Testis (tissue), 5 donors: ENCODE measurements around the gene ANAPC13. TPM values are rescaled to one million over a fixed set of nuclear protein-coding genes. Genes with fewer than 3 reads are reported as not detected.

Experiments used
- DNase-seq: peaks from one replicate; pipeline ENCODE4 v3.0.0-alpha.2; 2019
- H3K27ac ChIP-seq, 2 donors: fragments of 200-600 bp; sonication (generic); one replicate each; pipeline ENCODE4 v1.5.1; 2019
- H3K27me3 ChIP-seq: fragments of 200-600 bp; sonication (generic); one replicate; pipeline ENCODE4 v1.5.1; 2019
- H3K36me3 ChIP-seq: fragments of 200-600 bp; sonication (generic); one replicate; pipeline ENCODE4 v1.5.1; 2017; ENCODE audit warnings: low read depth; ENCODE audit errors: missing control alignments
- H3K4me1 ChIP-seq: fragments of 200-600 bp; sonication (generic); one replicate; pipeline ENCODE4 v1.5.1; 2019
- H3K4me3 ChIP-seq, 2 donors: fragments of 200-600 bp; sonication (generic); one replicate each; pipeline ENCODE4 v1.5.1; 2017 to 2019
- H3K9me3 ChIP-seq: fragments of 200-600 bp; sonication (generic); one replicate; pipeline ENCODE4 v1.5.1; 2017
- CTCF ChIP-seq, 3 experiments: fragments of 450-650 bp in 2 of 3; fragments of 200-600 bp in 1 of 3; sonication (generic) in 1 of 3; IDR thresholded peaks; one replicate each; pipeline ENCODE4 v1.5.1; 2016 to 2019; ENCODE audit warnings: antibody characterized with exemption in 3 of 3, mild to moderate bottlenecking in 2 of 3, moderate library complexity in 1 of 3
- POLR2A ChIP-seq: fragments of 450-650 bp; IDR thresholded peaks from one replicate; pipeline ENCODE4 v1.6.1; 2017; ENCODE audit warnings: antibody characterized with exemption, mild to moderate bottlenecking, moderate library complexity
- WGBS, 2 donors: methylation state at CpG; one replicate each; pipeline ENCODE4 v1.1.5; 2018; 5-methylcytosine and 5-hydroxymethylcytosine counted together
- intact Hi-C: fragments of 100-400 bp; cut with DNase I; formaldehyde crosslinking; loops from one replicate; pipeline ENCODE4 v1.15.1; 2023; ENCODE audit warnings: low total_unique reads
- long read RNA-seq, 2 donors: transcript quantifications; one replicate each; lab custom pipeline, GENCODE V29; 2026
- polyA plus RNA-seq: library from polyadenylated mRNA; stranded (reverse); fragments of 350-450 nt; fragmentation: Illumina TruSeq; extraction: RNeasy Lipid Tissue Mini Kit (QIAGEN cat#74804); gene quantifications from one replicate; pipeline ENCODE4 v1.2.3, GENCODE V29; 2014; ENCODE audit warnings: low read depth, low replicate concordance; ENCODE audit not compliant: insufficient read depth
- total RNA-seq, 2 donors: library from RNA; depleted of rRNA; stranded (reverse); fragments of >200 nt; gene quantifications; one replicate each; pipeline ENCODE4 v1.2.3, GENCODE V29; 2016

ANAPC13 gene, protein sequence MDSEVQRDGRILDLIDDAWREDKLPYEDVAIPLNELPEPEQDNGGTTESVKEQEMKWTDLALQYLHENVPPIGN
- total RNA-seq (10 to 100 TPM; 50.5 to 65.6 TPM), polyA plus RNA-seq (47.8 TPM)
- long read RNA-seq, donor 1, transcript ANAPC13-204 (3 exons, 1,840 nt): minor isoform, 26 of 90 reads
- long read RNA-seq, donor 1, transcript ANAPC13-203 (2 exons, 686 nt): minor isoform, 12 of 90 reads
- long read RNA-seq, donor 1, transcript ANAPC13-201 (3 exons, 1,209 nt): major isoform, 50 of 90 reads
- long read RNA-seq, donor 1, partial matches to known transcripts: 0 of 90 reads
- long read RNA-seq, donor 1, other reads (novel, unspliced or antisense): 0 of 90 reads
- long read RNA-seq, donor 2, transcript ANAPC13-201 (3 exons, 1,209 nt): major isoform, 35 of 58 reads
- long read RNA-seq, donor 2, transcript ANAPC13-204 (3 exons, 1,840 nt): minor isoform, 9 of 58 reads
- long read RNA-seq, donor 2, transcript ANAPC13-203 (2 exons, 686 nt): minor isoform, 11 of 58 reads
- long read RNA-seq, donor 2, partial matches to known transcripts: 0 of 58 reads
- long read RNA-seq, donor 2, other reads (novel, unspliced or antisense): 0 of 58 reads

DNA sequence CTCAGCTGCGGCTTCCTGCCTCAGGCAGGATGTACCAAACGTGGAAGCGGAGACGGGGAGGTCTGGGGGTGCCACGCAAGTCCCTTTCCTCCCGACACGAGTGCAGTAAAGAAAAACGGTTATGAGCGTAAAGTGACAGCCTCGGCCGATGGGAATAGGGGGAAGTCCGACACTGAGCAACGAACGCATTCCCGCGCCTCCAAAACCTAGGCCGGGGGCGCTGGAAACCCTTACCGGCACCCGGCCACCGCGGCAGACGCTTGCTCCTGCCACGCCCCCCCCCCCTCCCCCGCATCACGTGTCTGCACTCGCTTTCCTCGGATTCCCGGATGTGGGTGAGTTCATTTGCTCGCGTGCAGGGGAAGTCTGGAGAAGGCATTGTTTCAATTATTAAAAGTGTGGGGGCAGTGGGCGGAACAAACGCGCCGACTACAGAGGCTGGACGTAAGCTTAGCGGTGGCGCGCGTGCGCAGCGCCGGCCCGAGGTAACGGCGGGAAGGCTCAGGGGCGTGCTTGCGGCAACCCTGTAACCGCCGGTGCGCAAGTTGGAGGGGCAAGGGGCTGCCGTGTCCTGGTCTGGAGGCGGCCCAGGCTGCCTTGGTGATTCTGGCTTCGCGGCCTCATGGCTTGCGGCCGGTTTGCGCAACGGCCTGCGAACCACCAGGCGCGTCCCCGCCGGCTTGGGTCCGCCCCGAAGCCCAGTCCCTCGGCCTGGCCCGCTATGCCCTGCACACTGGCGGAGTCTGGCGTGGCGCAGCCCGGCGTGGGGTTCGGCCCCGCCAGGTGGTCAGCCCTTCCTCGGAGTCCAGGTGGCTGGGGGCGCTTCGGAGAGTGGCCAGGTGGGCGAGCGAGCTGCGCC, at the start of gene ANAPC13, which contains the start of gene CEP63:
Gene ANAPC13, minus strand, starts transcription at position 268 of the 859 bp plus-strand sequence. CDS start 3,081 bp downstream, outside the sequence.
Gene CEP63, plus strand, starts transcription at position 340 of the 859 bp plus-strand sequence. CDS start 9,264 bp downstream, outside the sequence.
- no peaks in the 10 kb centered on the region for H3K9me3 ChIP-seq
- no peaks in the 10 kb centered on the region for H3K36me3 ChIP-seq
- 1% methylated on average over 40 to 69 of the region's 81 CpGs for WGBS, 2 donors
- TF ChIP-seq POLR2A: no peak
- no peak for TF ChIP-seq CTCF (IDR thresholded peaks at IDR 0.05)
- H3K4me3 ChIP-seq: peak within 1 kb of the TSS; percentile 70 to 87
- peaks cover 28% of the 10 kb centered on the region for H3K4me1 ChIP-seq
- no peaks in the 10 kb centered on the region for H3K27me3 ChIP-seq
- intact Hi-C loops: no loop called here
- peak; percentile 98 for DNase-seq
- peak within 1 kb of the TSS; percentile 90 to 94 for H3K27ac ChIP-seq

- 94 to 99% methylated on average over 4 of the region's 4 CpGs for WGBS, 2 donors
- DNase-seq: no peak
- Histone ChIP-seq H3K4me3 (no peak overlapping the region), H3K27ac (no peak overlapping the region), H3K36me3 (no peaks in the 10 kb centered on the region), H3K9me3 (no peaks in the 10 kb centered on the region), H3K4me1 (no peaks in the 10 kb centered on the region), H3K27me3 (no peaks in the 10 kb centered on the region)
- no peak for TF ChIP-seq POLR2A
- TF ChIP-seq CTCF (IDR thresholded peaks at IDR 0.05): no peak
- intact Hi-C loops: no loop called here
Observed at GRCh38 chr3:134535186-134535970, 49.6 kb upstream of the ANAPC13 start.

GRCh38 chr3:134533493-134533892, 47.7 kb upstream of the ANAPC13 start:
- DNase-seq: no peak
- WGBS, 2 donors: 89 to 93% methylated on average over 1 of the region's 1 CpG
- Histone ChIP-seq H3K27ac (no peak overlapping the region), H3K4me1 (no peaks in the 10 kb centered on the region), H3K4me3 (no peak overlapping the region), H3K36me3 (no peaks in the 10 kb centered on the region), H3K27me3 (no peaks in the 10 kb centered on the region), H3K9me3 (no peaks in the 10 kb centered on the region)
- no peak for TF ChIP-seq CTCF (IDR thresholded peaks at IDR 0.05)
- TF ChIP-seq POLR2A: no peak
- intact Hi-C loops: no loop called here

DNA sequence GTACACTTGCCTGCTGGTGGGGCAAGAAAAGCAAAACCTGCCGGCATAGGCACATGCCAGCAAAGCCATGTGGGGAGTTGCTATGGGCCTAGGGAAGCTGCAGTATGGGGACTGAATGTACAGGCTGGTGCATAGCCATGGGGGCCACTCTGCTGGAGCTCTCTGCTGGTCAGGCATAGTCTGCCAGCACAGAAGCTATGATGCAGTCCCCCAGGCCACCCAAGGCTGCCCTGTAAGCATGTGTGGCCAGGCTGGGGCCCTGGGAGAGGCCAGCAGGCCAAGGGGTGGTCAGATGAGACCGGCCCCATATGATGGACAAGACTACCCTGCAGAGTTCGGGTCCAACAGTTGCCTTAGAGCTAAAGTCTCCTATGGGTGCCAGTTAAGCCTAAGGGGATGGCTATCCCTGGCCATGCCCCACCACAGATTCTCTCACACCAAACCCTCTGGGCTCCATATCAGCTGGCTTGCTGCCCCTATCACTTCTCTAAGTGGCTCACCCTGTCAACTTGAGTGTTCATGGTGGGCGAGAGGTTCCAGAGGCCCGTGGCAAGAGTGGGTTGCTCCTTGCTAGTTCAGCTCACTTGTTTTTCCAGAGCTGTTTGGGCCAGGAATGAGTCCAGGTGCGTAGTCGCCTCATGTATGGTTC, 41.9 kb upstream of the ANAPC13 start:
- Histone ChIP-seq H3K9me3 (no peaks in the 10 kb centered on the region), H3K27ac (no peak overlapping the region), H3K27me3 (no peaks in the 10 kb centered on the region), H3K36me3 (no peaks in the 10 kb centered on the region), H3K4me3 (no peak overlapping the region), H3K4me1 (no peaks in the 10 kb centered on the region)
- TF ChIP-seq POLR2A (no peak), CTCF (IDR thresholded peaks at IDR 0.05) (no peak)
- WGBS, 2 donors: 96 to 99% methylated on average over 7 of the region's 7 CpGs
- no peak for DNase-seq
- intact Hi-C loops: no loop called here
